Keratinocyte (primary cell): ENCODE measurements around the gene DCLRE1C.

Experiments
- EZH2 ChIP-seq: IDR thresholded peaks from one replicate; pipeline ENCODE4 v1.6.1; 2012; ENCODE audit warnings: inconsistent platforms, mild to moderate bottlenecking, low read length, moderate library complexity
- TF ChIP-seq, protein P1 (sequence below), 3 experiments: IDR thresholded peaks in 1 of 3; conservative IDR thresholded peaks in 1 of 3; optimal IDR thresholded peaks in 1 of 3; 2 replicates in 2 of 3; 3 replicates in 1 of 3; pipeline versions ENCODE3 to v1.5.1; 2011; ENCODE audit warnings: low read length in 3 of 3, mild to moderate bottlenecking in 3 of 3, moderate library complexity in 2 of 3, control low read depth in 1 of 3, inconsistent platforms in 1 of 3; ENCODE audit not compliant: insufficient read depth in 2 of 3; ENCODE audit errors: extremely low read depth in 1 of 3

DNA sequence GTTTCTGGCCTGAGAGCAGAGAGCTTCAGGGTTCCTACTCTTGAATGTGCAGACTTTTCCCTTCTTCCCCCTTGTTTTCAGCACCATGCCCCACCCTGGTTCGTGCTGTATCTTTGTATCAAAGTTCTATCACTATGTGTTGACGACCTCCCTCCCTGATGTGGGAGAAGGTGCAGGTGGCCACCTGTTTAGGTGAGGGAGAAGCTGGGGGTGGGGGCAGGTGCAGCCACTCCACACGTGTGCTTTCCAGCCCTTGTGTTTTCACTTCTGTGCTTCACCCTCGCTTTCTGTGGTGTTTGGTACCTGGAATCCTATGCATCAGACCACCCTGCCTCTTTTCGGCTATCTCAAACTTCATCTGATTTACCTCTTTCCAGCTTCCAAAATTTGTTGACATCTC lies 94.9 kb downstream of the DCLRE1C start:
- TF ChIP-seq, protein P1, sequence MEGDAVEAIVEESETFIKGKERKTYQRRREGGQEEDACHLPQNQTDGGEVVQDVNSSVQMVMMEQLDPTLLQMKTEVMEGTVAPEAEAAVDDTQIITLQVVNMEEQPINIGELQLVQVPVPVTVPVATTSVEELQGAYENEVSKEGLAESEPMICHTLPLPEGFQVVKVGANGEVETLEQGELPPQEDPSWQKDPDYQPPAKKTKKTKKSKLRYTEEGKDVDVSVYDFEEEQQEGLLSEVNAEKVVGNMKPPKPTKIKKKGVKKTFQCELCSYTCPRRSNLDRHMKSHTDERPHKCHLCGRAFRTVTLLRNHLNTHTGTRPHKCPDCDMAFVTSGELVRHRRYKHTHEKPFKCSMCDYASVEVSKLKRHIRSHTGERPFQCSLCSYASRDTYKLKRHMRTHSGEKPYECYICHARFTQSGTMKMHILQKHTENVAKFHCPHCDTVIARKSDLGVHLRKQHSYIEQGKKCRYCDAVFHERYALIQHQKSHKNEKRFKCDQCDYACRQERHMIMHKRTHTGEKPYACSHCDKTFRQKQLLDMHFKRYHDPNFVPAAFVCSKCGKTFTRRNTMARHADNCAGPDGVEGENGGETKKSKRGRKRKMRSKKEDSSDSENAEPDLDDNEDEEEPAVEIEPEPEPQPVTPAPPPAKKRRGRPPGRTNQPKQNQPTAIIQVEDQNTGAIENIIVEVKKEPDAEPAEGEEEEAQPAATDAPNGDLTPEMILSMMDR (optimal IDR thresholded peaks at IDR 0.05 in 1 of 3, IDR thresholded peaks at IDR 0.05 in 1 of 3, conservative IDR thresholded peaks at IDR 0.05 in 1 of 3; ENCODE audit: extremely low read depth in 1 of 3, insufficient read depth in 2 of 3, low read length in 3 of 3) = no peak
- TF ChIP-seq EZH2 = no peak
